ENCODE data around the gene GRIN3A.
A peak's percentile ranks its signal among the peaks of the same experiment; 100 is the strongest.

DNA sequence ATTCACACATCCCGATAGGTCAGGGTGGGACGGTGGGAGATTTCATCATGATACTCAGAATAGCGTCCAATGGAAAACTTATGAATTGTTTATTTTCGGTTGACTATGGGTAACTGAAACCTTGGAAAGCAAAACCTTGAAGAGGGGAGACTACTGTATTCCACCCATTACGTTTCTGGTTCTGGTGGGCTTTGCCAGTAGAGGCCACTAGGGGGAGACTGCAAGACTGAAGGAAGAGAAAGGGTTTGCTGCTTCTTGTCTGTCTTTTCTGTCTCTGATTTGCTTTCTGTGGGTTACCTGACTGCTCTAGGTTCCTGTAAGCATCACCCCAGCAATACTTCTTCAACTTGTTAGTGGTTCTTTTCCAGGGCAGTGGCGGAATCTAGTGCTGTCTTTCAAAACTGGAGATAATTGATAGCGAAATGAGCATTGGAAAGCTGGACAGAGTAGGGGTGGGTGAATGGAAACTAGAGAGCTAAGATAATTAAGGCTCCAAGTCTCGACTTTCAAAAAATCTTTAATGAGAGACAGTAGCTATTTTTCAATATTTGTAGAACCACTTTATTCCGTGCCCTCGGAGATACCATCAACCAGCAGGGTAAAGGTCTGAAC is 27.0 kb downstream of the GRIN3A start:
- TF ChIP-seq, protein P1, sequence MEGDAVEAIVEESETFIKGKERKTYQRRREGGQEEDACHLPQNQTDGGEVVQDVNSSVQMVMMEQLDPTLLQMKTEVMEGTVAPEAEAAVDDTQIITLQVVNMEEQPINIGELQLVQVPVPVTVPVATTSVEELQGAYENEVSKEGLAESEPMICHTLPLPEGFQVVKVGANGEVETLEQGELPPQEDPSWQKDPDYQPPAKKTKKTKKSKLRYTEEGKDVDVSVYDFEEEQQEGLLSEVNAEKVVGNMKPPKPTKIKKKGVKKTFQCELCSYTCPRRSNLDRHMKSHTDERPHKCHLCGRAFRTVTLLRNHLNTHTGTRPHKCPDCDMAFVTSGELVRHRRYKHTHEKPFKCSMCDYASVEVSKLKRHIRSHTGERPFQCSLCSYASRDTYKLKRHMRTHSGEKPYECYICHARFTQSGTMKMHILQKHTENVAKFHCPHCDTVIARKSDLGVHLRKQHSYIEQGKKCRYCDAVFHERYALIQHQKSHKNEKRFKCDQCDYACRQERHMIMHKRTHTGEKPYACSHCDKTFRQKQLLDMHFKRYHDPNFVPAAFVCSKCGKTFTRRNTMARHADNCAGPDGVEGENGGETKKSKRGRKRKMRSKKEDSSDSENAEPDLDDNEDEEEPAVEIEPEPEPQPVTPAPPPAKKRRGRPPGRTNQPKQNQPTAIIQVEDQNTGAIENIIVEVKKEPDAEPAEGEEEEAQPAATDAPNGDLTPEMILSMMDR (conservative IDR thresholded peaks at IDR 0.05; ENCODE audit: low read length): peak; percentile 92
- TF ChIP-seq EZH2phosphoT487 (IDR thresholded peaks at IDR 0.05; ENCODE audit: borderline replicate concordance): no peak

Data from Loucy (cell line).